ENCODE results near the gene BACE1. TPM values are rescaled to one million over a fixed set of nuclear protein-coding genes. Genes with fewer than 3 reads are reported as not detected.

The BACE1 gene
- polyA plus RNA-seq, 1 experiment: 99.6 TPM

DNA sequence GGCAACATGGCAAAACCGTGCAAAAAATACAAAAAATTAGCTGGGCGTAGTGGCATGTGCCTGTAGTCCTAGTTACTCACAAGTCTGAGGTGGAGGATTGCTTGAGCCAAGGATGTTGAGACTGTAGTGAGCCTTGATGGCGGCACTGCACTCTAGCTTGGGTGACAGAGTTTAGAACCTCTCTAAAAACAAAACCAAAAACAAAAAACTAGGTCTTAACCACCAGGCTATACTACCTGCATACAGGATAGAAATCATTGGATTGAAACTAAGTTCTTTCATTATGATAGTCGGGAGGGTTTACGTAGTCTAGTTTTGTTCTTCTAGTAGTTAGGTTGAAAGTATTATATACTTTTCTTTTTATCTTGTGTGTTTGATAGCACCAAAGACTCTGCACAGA, 77.8 kb downstream of the BACE1 start:
- Histone ChIP-seq H3K27me3 (ENCODE audit: control insufficient read depth, insufficient read depth, low read length) (no peaks in the 10 kb centered on the region), H3K4me3 (ENCODE audit: low read depth, low read length) (no peak overlapping the region), H3K36me3 (ENCODE audit: control insufficient read depth, insufficient read depth, low read length) (peaks cover 7% of the 10 kb centered on the region)
- CTCF ChIA-PET: interaction anchor here (0.5 to 2.3 kb wide), 4 partner anchors 11 to 569 kb away, joined by 3 to 6 read pairs (median 4); no protein-coding TSS in a partner anchor
- POLR2A ChIA-PET: no interaction called here
- no peak for DNase-seq (ENCODE audit: low read depth)
- TF ChIP-seq, protein P1, sequence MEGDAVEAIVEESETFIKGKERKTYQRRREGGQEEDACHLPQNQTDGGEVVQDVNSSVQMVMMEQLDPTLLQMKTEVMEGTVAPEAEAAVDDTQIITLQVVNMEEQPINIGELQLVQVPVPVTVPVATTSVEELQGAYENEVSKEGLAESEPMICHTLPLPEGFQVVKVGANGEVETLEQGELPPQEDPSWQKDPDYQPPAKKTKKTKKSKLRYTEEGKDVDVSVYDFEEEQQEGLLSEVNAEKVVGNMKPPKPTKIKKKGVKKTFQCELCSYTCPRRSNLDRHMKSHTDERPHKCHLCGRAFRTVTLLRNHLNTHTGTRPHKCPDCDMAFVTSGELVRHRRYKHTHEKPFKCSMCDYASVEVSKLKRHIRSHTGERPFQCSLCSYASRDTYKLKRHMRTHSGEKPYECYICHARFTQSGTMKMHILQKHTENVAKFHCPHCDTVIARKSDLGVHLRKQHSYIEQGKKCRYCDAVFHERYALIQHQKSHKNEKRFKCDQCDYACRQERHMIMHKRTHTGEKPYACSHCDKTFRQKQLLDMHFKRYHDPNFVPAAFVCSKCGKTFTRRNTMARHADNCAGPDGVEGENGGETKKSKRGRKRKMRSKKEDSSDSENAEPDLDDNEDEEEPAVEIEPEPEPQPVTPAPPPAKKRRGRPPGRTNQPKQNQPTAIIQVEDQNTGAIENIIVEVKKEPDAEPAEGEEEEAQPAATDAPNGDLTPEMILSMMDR (IDR thresholded peaks at IDR 0.05; ENCODE audit: insufficient read depth, low read depth, low read length): no peak

Small RNAs within 50 kb of the gene (small RNA-seq; reads per million reads assigned to genes)
- not detected for gene RF00564 (ENCODE audit: insufficient read length, low read depth, low replicate concordance)

Other genes with a start within 250 kb of the BACE1 start
- 5.3 and 7.3 TPM in 2 replicates for gene SIK3, start 217.8 kb downstream of the BACE1 start, polyA plus RNA-seq (2011; rRNA removed)
- 51.2 and 52.8 TPM in 2 replicates for gene PAFAH1B2, start 172.0 kb downstream of the BACE1 start, polyA plus RNA-seq (2011; rRNA removed)
- 44.4 and 71.3 TPM in 2 replicates for gene SIDT2, start 137.5 kb downstream of the BACE1 start, polyA plus RNA-seq (2011; rRNA removed)
- gene TAGLN, start 116.9 kb downstream of the BACE1 start, polyA plus RNA-seq (2011; rRNA removed): 5,131 and 6,322 TPM in 2 replicates
- 20.8 and 32.8 TPM in 2 replicates for gene PCSK7, start 84.2 kb downstream of the BACE1 start, polyA plus RNA-seq (2011; rRNA removed)
- gene RNF214, start 83.6 kb downstream of the BACE1 start, polyA plus RNA-seq (2011; rRNA removed): 11.5 and 17.1 TPM in 2 replicates
- 3.4 and 3.8 TPM in 2 replicates for gene BACE1-AS, start 24.9 kb downstream of the BACE1 start, polyA plus RNA-seq (2011; rRNA removed)
- gene CEP164, start 11.6 kb upstream of the BACE1 start, polyA plus RNA-seq (2011; rRNA removed): 21.0 and 27.4 TPM in 2 replicates